HepG2 (cell line): ENCODE data around the gene TMEM174. TPM values are rescaled to one million over a fixed set of nuclear protein-coding genes. Genes with fewer than 3 reads are reported as not detected.

Source experiments
- ATAC-seq: fragments of 200-7000 bp; cut with Tn5 transposase; 3 replicates; pipeline ENCODE4 v1.9.1; 2020; ENCODE audit warnings: mild to moderate bottlenecking, moderate library complexity
- BruUV-seq: library from RNA; stranded (reverse); fragments of 400-500 nt; replicated peaks from 2 replicates; lab custom pipeline; 2021; lab: Mats Ljungman, UMichigan
- CTCF ChIA-PET: fragments of 300-600 bp; formaldehyde crosslinking; extraction: SDS; loops from one replicate; lab custom pipeline; 2021; ENCODE audit warnings: low total read pairs, inconsistent platforms, low intra/inter-chr PET ratio; lab: Yijun Ruan, JAX
- POLR2A ChIA-PET: fragments of 350-600 bp; sonication (Branson Sonifier 250); formaldehyde crosslinking; loops from one replicate; lab custom pipeline; 2020; ENCODE audit warnings: antibody characterized with exemption, inconsistent platforms; lab: Yijun Ruan, JAX
- DNase-seq: peaks from one replicate; pipeline ENCODE4 v3.0.0-alpha.2; 2015; ENCODE audit warnings: low spot score
- FAIRE-seq: peaks from 3 replicates; lab custom pipeline; 2011; peaks lifted over from hg19 to GRCh38; lab: Jason Lieb, UNC
- H2AFZ ChIP-seq: one replicate; pipeline ENCODE4 v1.6.1; 2011; ENCODE audit warnings: low read length, inconsistent platforms
- H3K27ac ChIP-seq: fragments of 300-600 bp; 3 replicates; pipeline ENCODE4 v1.8.0; 2011; ENCODE audit warnings: mixed run types, mild to moderate bottlenecking, mixed read lengths, low read length, inconsistent platforms; ENCODE audit not compliant: insufficient read depth; ENCODE audit errors: extremely low read length
- H3K27me3 ChIP-seq, 2 experiments: fragments of 200-600 bp in 1 of 2; 2 replicates in 1 of 2; 3 replicates in 1 of 2; pipeline versions ENCODE4 v1.6.0 to v1.8.0; 2011; ENCODE audit warnings: low read length in 2 of 2, mild to moderate bottlenecking in 2 of 2, moderate library complexity in 2 of 2, inconsistent platforms in 1 of 2; ENCODE audit not compliant: insufficient read depth in 2 of 2, control insufficient read depth in 1 of 2
- H3K36me3 ChIP-seq, 2 experiments: fragments of 200-600 bp in 1 of 2; replicated peaks in 1 of 2; 2 replicates in 1 of 2; 3 replicates in 1 of 2; pipeline versions ENCODE4 v1.5.1 to v1.8.0; 2011; ENCODE audit warnings: low read length in 2 of 2, inconsistent platforms in 1 of 2; ENCODE audit not compliant: insufficient read depth in 2 of 2, control insufficient read depth in 1 of 2
- H3K4me1 ChIP-seq: 2 replicates; pipeline ENCODE4 v1.5.1; 2012; ENCODE audit warnings: low read length, inconsistent platforms; ENCODE audit not compliant: insufficient read depth
- H3K4me2 ChIP-seq: 2 replicates; pipeline ENCODE4 v1.6.0; 2011; ENCODE audit warnings: low read depth, low read length, inconsistent platforms
- H3K4me3 ChIP-seq, 3 experiments: fragments of 200-600 bp in 1 of 3; sonication (generic), shearing (Covaris generic) in 1 of 3; replicated peaks in 1 of 3; 2 replicates each; pipeline ENCODE4 v1.5.1; 2011 to 2016; ENCODE audit warnings: low read length in 3 of 3, inconsistent platforms in 2 of 3, low read depth in 2 of 3, mild to moderate bottlenecking in 2 of 3, control low read depth in 1 of 3, mixed read lengths in 1 of 3; ENCODE audit not compliant: insufficient read depth in 1 of 3
- H3K79me2 ChIP-seq: one replicate; pipeline ENCODE4 v1.6.1; 2011; ENCODE audit warnings: low read length, inconsistent platforms; ENCODE audit not compliant: insufficient read depth
- H3K9ac ChIP-seq: 2 replicates; pipeline ENCODE4 v1.6.0; 2011; ENCODE audit warnings: mild to moderate bottlenecking, low read depth, low read length, inconsistent platforms; ENCODE audit not compliant: insufficient read depth
- H3K9me3 ChIP-seq: 2 replicates; pipeline ENCODE4 v1.5.1; 2012; ENCODE audit warnings: mild to moderate bottlenecking, low read length
- H4K20me1 ChIP-seq: 2 replicates; pipeline ENCODE4 v1.6.0; 2011; ENCODE audit warnings: inconsistent platforms, mild to moderate bottlenecking, low read length, moderate library complexity; ENCODE audit not compliant: insufficient read depth
- ELF3 ChIP-seq: IDR thresholded peaks from 2 replicates; pipeline ENCODE4 v1.6.1; 2016; ENCODE audit warnings: missing genetic modification reagents, missing compliant biosample characterization
- FIP1L1 ChIP-seq: fragments of 200-400 bp; formaldehyde crosslinking; IDR thresholded peaks from 2 replicates; pipeline ENCODE4 v1.6.1; 2018; ENCODE audit warnings: low read depth, mild to moderate bottlenecking, low read length, moderate library complexity, borderline replicate concordance; ENCODE audit not compliant: insufficient read depth
- HIVEP1 ChIP-seq: sonication (generic); formaldehyde crosslinking; IDR thresholded peaks from 2 replicates; pipeline ENCODE4 v1.4.0; 2020; ENCODE audit warnings: mild to moderate bottlenecking, missing genetic modification reagents
- MIER3 ChIP-seq: IDR thresholded peaks from 2 replicates; pipeline ENCODE4 v1.6.1; 2016; ENCODE audit warnings: missing compliant biosample characterization, borderline replicate concordance
- MLLT10 ChIP-seq: sonication (generic); formaldehyde crosslinking; IDR thresholded peaks from 2 replicates; pipeline ENCODE4 v1.4.0; 2020; ENCODE audit warnings: missing genetic modification reagents
- NFIC ChIP-seq: IDR thresholded peaks from 2 replicates; pipeline ENCODE4 v1.6.1; 2012; ENCODE audit warnings: mild to moderate bottlenecking, low read length, inconsistent platforms
- NFYC ChIP-seq: IDR thresholded peaks from 2 replicates; pipeline ENCODE4 v1.6.1; 2016; ENCODE audit warnings: missing genetic modification reagents, missing compliant biosample characterization
- ZMYM4 ChIP-seq: sonication (generic); formaldehyde crosslinking; IDR thresholded peaks from 2 replicates; pipeline ENCODE4 v1.8.1; 2023; ENCODE audit warnings: mild to moderate bottlenecking, missing genetic modification reagents
- ZNF138 ChIP-seq: sonication (generic); formaldehyde crosslinking; IDR thresholded peaks from 2 replicates; pipeline ENCODE4 v1.5.0; 2020; ENCODE audit warnings: mild to moderate bottlenecking, low read depth, missing genetic modification reagents
- ZNF24 ChIP-seq: fragments of 450-650 bp; IDR thresholded peaks from 2 replicates; pipeline ENCODE4 v1.6.1; 2017; ENCODE audit warnings: antibody characterized with exemption, mild to moderate bottlenecking
- ZNF564 ChIP-seq: sonication (generic); formaldehyde crosslinking; IDR thresholded peaks from 2 replicates; pipeline ENCODE4 v1.8.1; 2023; ENCODE audit warnings: mild to moderate bottlenecking, missing genetic modification reagents
- ZNF589 ChIP-seq: sonication (generic); formaldehyde crosslinking; conservative IDR thresholded peaks from 2 replicates; pipeline ENCODE4 v1.8.0; 2022; ENCODE audit warnings: mild to moderate bottlenecking, moderate library complexity, missing genetic modification reagents
- ZNF746 ChIP-seq: sonication (generic); formaldehyde crosslinking; IDR thresholded peaks from 2 replicates; pipeline ENCODE4 v1.8.0; 2022; ENCODE audit warnings: mild to moderate bottlenecking, missing genetic modification reagents
- ZNF773 ChIP-seq: sonication (generic); formaldehyde crosslinking; IDR thresholded peaks from 2 replicates; pipeline ENCODE4 v1.4.0; 2020; ENCODE audit warnings: missing genetic modification reagents, borderline replicate concordance
- ZSCAN21 ChIP-seq: sonication (generic); formaldehyde crosslinking; IDR thresholded peaks from 2 replicates; pipeline ENCODE4 v1.8.0; 2022; ENCODE audit warnings: mild to moderate bottlenecking, missing genetic modification reagents, moderate library complexity, borderline replicate concordance
- ZSCAN9 ChIP-seq: IDR thresholded peaks from 2 replicates; pipeline ENCODE4 v1.6.1; 2016; ENCODE audit warnings: borderline replicate concordance
- ZXDC ChIP-seq: sonication (generic); formaldehyde crosslinking; IDR thresholded peaks from 2 replicates; pipeline ENCODE4 v1.5.0; 2020; ENCODE audit warnings: mild to moderate bottlenecking, missing genetic modification reagents
- WGBS: methylation state at CpG from one replicate; pipeline ENCODE4 v1.1.6; 2017; ENCODE audit warnings: low lambda C conversion rate; 5-methylcytosine and 5-hydroxymethylcytosine counted together
- in situ Hi-C: cut with HindIII; loops from 2 replicates; pipeline ENCODE4 v1.10.0; 2017; ENCODE audit warnings: low pct_unique_long_range_greater_than_20kb; ENCODE audit not compliant: extremely low pct_ligation_motif_present
- intact Hi-C: fragments of 100-400 bp; cut with micrococcal nuclease; formaldehyde crosslinking; loops from one replicate; pipeline ENCODE4 v1.10.0; 2022; ENCODE audit not compliant: unreplicated experiment
- polyA plus RNA-seq, 8 experiments: library from polyadenylated mRNA; depleted of rRNA in 3 of 8; stranded (reverse) in 7 of 8; unstranded in 1 of 8; fragments of >200 nt; fragmentation: Illumina TruSeq in 4 of 8; extraction: Trizol in 4 of 8; gene quantifications; 2 replicates each; pipeline versions ENCODE4 v1.2.1 to v1.2.3, GENCODE V29; 2011 to 2016; ENCODE audit warnings: low read depth in 4 of 8, missing spikeins in 1 of 8, mixed read lengths in 1 of 8; ENCODE audit not compliant: insufficient read depth in 1 of 8
- total RNA-seq, 5 experiments: library from RNA; depleted of rRNA; stranded (reverse); fragments of >200 nt; fragmentation: Illumina TruSeq; extraction: Trizol; gene quantifications; 2 replicates each; pipeline ENCODE4 v1.2.3, GENCODE V29; 2016; ENCODE audit warnings: low read depth in 1 of 5
- TF ChIP-seq, protein P1 (sequence below): IDR thresholded peaks from 2 replicates; pipeline ENCODE4 v1.6.1; 2016; ENCODE audit warnings: missing compliant biosample characterization, missing genetic modification reagents, borderline replicate concordance
- TF ChIP-seq, protein P2 (sequence below): sonication (generic); formaldehyde crosslinking; IDR thresholded peaks from 2 replicates; pipeline ENCODE4 v1.4.0; 2020; ENCODE audit warnings: mild to moderate bottlenecking, missing genetic modification reagents
- TF ChIP-seq, protein P3 (sequence below): IDR thresholded peaks from 2 replicates; pipeline ENCODE4 v1.6.1; 2016; ENCODE audit warnings: missing genetic modification reagents, missing compliant biosample characterization

TMEM174 gene
- total and polyA plus RNA-seq, 2 of the 13 experiments (the other 11 are each of a cell fraction or from before 2014, with no cell fraction given) = not detected

DNA sequence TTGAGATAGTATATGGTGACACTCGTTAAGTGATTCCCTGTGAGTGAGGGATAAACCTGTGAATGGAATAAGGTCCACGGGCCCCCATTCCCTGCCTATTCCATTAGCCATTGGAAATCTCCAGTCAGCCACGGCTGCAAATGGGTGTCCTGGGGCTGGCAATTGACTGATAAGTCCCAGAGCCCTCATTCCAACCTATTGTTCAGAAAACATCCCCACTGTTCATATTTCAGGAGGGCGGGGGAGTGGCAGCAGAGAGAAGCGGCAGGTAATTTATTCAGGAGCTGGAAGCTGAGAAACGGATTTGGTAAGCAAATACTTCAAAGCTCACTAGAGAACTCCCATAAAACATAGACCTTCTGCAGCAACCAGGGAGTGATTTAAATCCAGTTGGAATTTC lies 42.0 kb downstream of the TMEM174 start:
- no peak overlapping the region for H3K9ac ChIP-seq

DNA sequence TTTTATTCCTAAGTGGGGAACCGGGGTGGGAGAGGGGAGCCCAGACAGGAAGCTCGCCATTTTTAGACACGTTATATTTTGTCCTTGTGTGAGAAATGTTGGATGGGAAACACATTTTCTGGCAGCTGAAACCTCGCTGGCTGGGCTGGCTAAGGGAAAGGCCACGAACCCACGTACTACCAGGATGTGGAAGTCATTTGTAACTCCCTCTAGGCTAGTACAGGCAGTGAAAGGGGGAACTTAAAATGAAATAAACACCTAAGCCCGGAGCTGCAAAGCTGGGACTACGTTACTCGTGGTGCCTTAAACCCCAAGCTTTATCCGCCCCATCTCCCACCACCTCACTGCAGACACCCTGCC lies 42.5 kb downstream of the TMEM174 start:
- ATAC-seq (no peak), FAIRE-seq (no peak), DNase-seq (no peak)
- in situ Hi-C loops (loop anchor here (10.0 kb wide), 1 partner anchor 229 kb away; the partner anchor contains the start of gene FOXD1), intact Hi-C loops (no loop called here)
- Histone ChIP-seq H3K27ac (no peak overlapping the region), H4K20me1 (no peaks in the 10 kb centered on the region), H3K4me2 (0 out of 2 replicates have a peak overlapping the region, but pooled peaks have one; percentile 75), H3K9me3 (no peaks in the 10 kb centered on the region), H3K27me3 (peaks cover 4 to 33% of the 10 kb centered on the region in 2 experiments), H2AFZ (no peak overlapping the region), H3K4me1 (0 out of 2 replicates have a peak, but pooled peaks cover 6% of the 10 kb centered on the region), H3K36me3 (no peaks in the 10 kb centered on the region), H3K79me2 (no peaks in the 10 kb centered on the region), H3K4me3 (no peak overlapping the region), H3K9ac (no peak overlapping the region)
- no TSS peak for BruUV-seq
- WGBS = 19% methylated on average over 9 of the region's 10 CpGs
- POLR2A ChIA-PET = no interaction called here
- CTCF ChIA-PET = interaction anchor here (2.2 kb wide), 1 partner anchor 235 kb away, joined by 11 read pairs; no protein-coding TSS in a partner anchor
- TF ChIP-seq HIVEP1 (CRISPR knock-in tag) (no peak), ZXDC (CRISPR knock-in tag) (no peak), ZNF746 (CRISPR knock-in tag) (no peak), ZNF138 (CRISPR knock-in tag) (no peak)
- TF ChIP-seq, protein P1, sequence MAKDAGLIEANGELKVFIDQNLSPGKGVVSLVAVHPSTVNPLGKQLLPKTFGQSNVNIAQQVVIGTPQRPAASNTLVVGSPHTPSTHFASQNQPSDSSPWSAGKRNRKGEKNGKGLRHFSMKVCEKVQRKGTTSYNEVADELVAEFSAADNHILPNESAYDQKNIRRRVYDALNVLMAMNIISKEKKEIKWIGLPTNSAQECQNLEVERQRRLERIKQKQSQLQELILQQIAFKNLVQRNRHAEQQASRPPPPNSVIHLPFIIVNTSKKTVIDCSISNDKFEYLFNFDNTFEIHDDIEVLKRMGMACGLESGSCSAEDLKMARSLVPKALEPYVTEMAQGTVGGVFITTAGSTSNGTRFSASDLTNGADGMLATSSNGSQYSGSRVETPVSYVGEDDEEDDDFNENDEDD (CRISPR knock-in tag) = no peak
- TF ChIP-seq, protein P2, sequence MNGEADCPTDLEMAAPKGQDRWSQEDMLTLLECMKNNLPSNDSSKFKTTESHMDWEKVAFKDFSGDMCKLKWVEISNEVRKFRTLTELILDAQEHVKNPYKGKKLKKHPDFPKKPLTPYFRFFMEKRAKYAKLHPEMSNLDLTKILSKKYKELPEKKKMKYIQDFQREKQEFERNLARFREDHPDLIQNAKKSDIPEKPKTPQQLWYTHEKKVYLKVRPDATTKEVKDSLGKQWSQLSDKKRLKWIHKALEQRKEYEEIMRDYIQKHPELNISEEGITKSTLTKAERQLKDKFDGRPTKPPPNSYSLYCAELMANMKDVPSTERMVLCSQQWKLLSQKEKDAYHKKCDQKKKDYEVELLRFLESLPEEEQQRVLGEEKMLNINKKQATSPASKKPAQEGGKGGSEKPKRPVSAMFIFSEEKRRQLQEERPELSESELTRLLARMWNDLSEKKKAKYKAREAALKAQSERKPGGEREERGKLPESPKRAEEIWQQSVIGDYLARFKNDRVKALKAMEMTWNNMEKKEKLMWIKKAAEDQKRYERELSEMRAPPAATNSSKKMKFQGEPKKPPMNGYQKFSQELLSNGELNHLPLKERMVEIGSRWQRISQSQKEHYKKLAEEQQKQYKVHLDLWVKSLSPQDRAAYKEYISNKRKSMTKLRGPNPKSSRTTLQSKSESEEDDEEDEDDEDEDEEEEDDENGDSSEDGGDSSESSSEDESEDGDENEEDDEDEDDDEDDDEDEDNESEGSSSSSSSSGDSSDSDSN (CRISPR knock-in tag) = no peak

More for the DNA sequence above, 42.0 kb downstream of the TMEM174 start:
- POLR2A ChIA-PET = no interaction called here
- no peaks in the 10 kb centered on the region for H3K36me3 ChIP-seq
- 23% methylated on average over 6 of the region's 6 CpGs for WGBS
- DNase-seq (no peak), ATAC-seq (no peak), FAIRE-seq (no peak)
- peaks cover 4 to 33% of the 10 kb centered on the region in 2 experiments for H3K27me3 ChIP-seq
- H2AFZ ChIP-seq = no peak overlapping the region
- no TSS peak for BruUV-seq
- H3K4me3 ChIP-seq = no peak overlapping the region
- intact Hi-C loops = no loop called here
- no peaks in the 10 kb centered on the region for H4K20me1 ChIP-seq
- 0 out of 2 replicates have a peak, but pooled peaks cover 6% of the 10 kb centered on the region for H3K4me1 ChIP-seq
- no peak overlapping the region for H3K27ac ChIP-seq
- TF ChIP-seq MIER3 (no peak), ZNF564 (no peak), ZNF773 (no peak), ZSCAN9 (CRISPR knock-in tag) (no peak), ZMYM4 (CRISPR knock-in tag) (no peak), ZNF24 (no peak), ZNF589 (CRISPR knock-in tag) (no peak), FIP1L1 (no peak), ZSCAN21 (no peak), NFYC (CRISPR knock-in tag) (no peak), NFIC (no peak), ELF3 (CRISPR knock-in tag) (no peak), MLLT10 (CRISPR knock-in tag) (no peak)
- TF ChIP-seq, protein P3, sequence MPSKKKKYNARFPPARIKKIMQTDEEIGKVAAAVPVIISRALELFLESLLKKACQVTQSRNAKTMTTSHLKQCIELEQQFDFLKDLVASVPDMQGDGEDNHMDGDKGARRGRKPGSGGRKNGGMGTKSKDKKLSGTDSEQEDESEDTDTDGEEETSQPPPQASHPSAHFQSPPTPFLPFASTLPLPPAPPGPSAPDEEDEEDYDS (CRISPR knock-in tag) = no peak
- TF ChIP-seq, all 625 proteins: peak for 0
- in situ Hi-C loops = loop anchor here (10.0 kb wide), 1 partner anchor 230 kb away; the partner anchor contains the start of gene FOXD1
- CTCF ChIA-PET = interaction anchor here (2.2 kb wide), 1 partner anchor 236 kb away, joined by 11 read pairs; no protein-coding TSS in a partner anchor
- Histone ChIP-seq H3K4me2 (no peak overlapping the region), H3K79me2 (no peaks in the 10 kb centered on the region), H3K9me3 (no peaks in the 10 kb centered on the region)
